ENCODE data around the gene GPR15LG.
"Not testable (repeated sequence)": the region's sequence is repeated elsewhere in the genome, so short reads cannot be mapped to it uniquely, and the experiment has no call there.

GPR15LG gene

GRCh38 chr10:84166620-84167288, 6.8 kb upstream of the GPR15LG start:
- DNase-seq = no peak

- not testable (repeated sequence) for DNase-seq
These were observed 6.3 kb upstream of the GPR15LG start for GRCh38 chr10:84167289-84167653.

GRCh38 chr10:84168382-84168781, 5.2 kb upstream of the GPR15LG start:
- DNase-seq = not testable (repeated sequence)

- not testable (repeated sequence) for DNase-seq
These were observed 2.4 kb upstream of the GPR15LG start for GRCh38 chr10:84171237-84171636.

GRCh38 chr10:84171700-84172466, 1.7 kb upstream of the GPR15LG start:
- not testable (repeated sequence) for DNase-seq

- no peak for DNase-seq
These were observed 889 bp upstream of the GPR15LG start for GRCh38 chr10:84172467-84173356.

- DNase-seq = no peak
These were observed 1.8 kb downstream of the GPR15LG start for GRCh38 chr10:84175436-84175835.

GRCh38 chr10:84176351-84176750, 2.8 kb downstream of the GPR15LG start:
- DNase-seq = no peak

GRCh38 chr10:84176836-84177474, 3.4 kb downstream of the GPR15LG start:
- no peak for DNase-seq

- no peak for DNase-seq
These were observed 4.0 kb downstream of the GPR15LG start for GRCh38 chr10:84177541-84178141.

GRCh38 chr10:84178160-84178609, 4.6 kb downstream of the GPR15LG start:
- no peak for DNase-seq

GRCh38 chr10:84179059-84179710, 5.6 kb downstream of the GPR15LG start:
- no peak for DNase-seq

- DNase-seq = not testable (repeated sequence)
These were observed 6.8 kb downstream of the GPR15LG start for GRCh38 chr10:84180386-84180785.

- DNase-seq = no peak
These were observed 8.0 kb downstream of the GPR15LG start for GRCh38 chr10:84181631-84182030.

- no peak for DNase-seq
These were observed 10.9 kb downstream of the GPR15LG start for GRCh38 chr10:84184517-84184916.

GRCh38 chr10:84185526-84186175, 12.1 kb downstream of the GPR15LG start:
- no peak for DNase-seq

GRCh38 chr10:84188815-84189214, 15.2 kb downstream of the GPR15LG start:
- DNase-seq = no peak

- DNase-seq = no peak
These were observed 17.0 kb downstream of the GPR15LG start for GRCh38 chr10:84190621-84191020.

GRCh38 chr10:84191106-84191505, 17.5 kb downstream of the GPR15LG start:
- no peak for DNase-seq

- no peak for DNase-seq
These were observed 19.7 kb downstream of the GPR15LG start for GRCh38 chr10:84193327-84193726.

- no peak for DNase-seq
These were observed 20.3 kb downstream of the GPR15LG start for GRCh38 chr10:84193846-84194423.
